Fibroblast of lung (primary cell): Measurements from ENCODE around the gene RNF112. TPM values are rescaled to one million over a fixed set of nuclear protein-coding genes. Genes with fewer than 3 reads are reported as not detected.
"Not testable (repeated sequence)": the region's sequence is repeated elsewhere in the genome, so short reads cannot be mapped to it uniquely, and the experiment has no call there.

Source experiments
- DNase-seq, 2 donors: peaks; one replicate each; pipeline versions ENCODE4 v3.0.0 to v3.0.0-alpha.2; 2010; ENCODE audit warnings: low read depth in 2 of 2
- H2AFZ ChIP-seq: 2 replicates; pipeline ENCODE4 v1.5.1; 2012; ENCODE audit warnings: low read length, control low read depth, inconsistent platforms
- H3K27ac ChIP-seq: 2 replicates; pipeline ENCODE4 v1.5.1; 2011; ENCODE audit warnings: low read length, control low read depth; ENCODE audit not compliant: insufficient read depth
- H3K27me3 ChIP-seq: 2 replicates; pipeline ENCODE4 v1.5.1; 2011; ENCODE audit warnings: mild to moderate bottlenecking, low read length; ENCODE audit not compliant: control insufficient read depth, insufficient read depth
- H3K36me3 ChIP-seq: 2 replicates; pipeline ENCODE4 v1.5.1; 2011; ENCODE audit warnings: low read length; ENCODE audit not compliant: control insufficient read depth, insufficient read depth
- H3K4me1 ChIP-seq: 2 replicates; pipeline ENCODE4 v1.5.1; 2011; ENCODE audit warnings: low read length; ENCODE audit not compliant: control insufficient read depth, insufficient read depth; ENCODE audit errors: extremely low read depth
- H3K4me2 ChIP-seq: 2 replicates; pipeline ENCODE4 v1.5.1; 2011; ENCODE audit warnings: low read length, control low read depth; ENCODE audit not compliant: insufficient read depth; ENCODE audit errors: extremely low read depth
- H3K4me3 ChIP-seq, 4 experiments: fragments of 200-600 bp in 1 of 4; sonication (generic) in 1 of 4; replicated peaks in 1 of 4; 2 replicates each; pipeline ENCODE4 v1.5.1; 2011 to 2016; ENCODE audit warnings: low read length in 4 of 4, low read depth in 3 of 4, mild to moderate bottlenecking in 3 of 4, control low read depth in 2 of 4, inconsistent platforms in 1 of 4, mixed read lengths in 1 of 4; ENCODE audit not compliant: insufficient read depth in 1 of 4; ENCODE audit errors: control extremely low read depth in 1 of 4
- H3K79me2 ChIP-seq: 2 replicates; pipeline ENCODE4 v1.5.1; 2012; ENCODE audit warnings: mild to moderate bottlenecking, low read length, inconsistent platforms; ENCODE audit not compliant: control insufficient read depth, insufficient read depth
- H3K9ac ChIP-seq: 2 replicates; pipeline ENCODE4 v1.5.1; 2011; ENCODE audit warnings: mild to moderate bottlenecking, low read length, control low read depth; ENCODE audit not compliant: insufficient read depth
- H3K9me3 ChIP-seq: 2 replicates; pipeline ENCODE4 v1.5.1; 2012; ENCODE audit warnings: low read depth, low read length; ENCODE audit not compliant: control insufficient read depth, insufficient read depth
- H4K20me1 ChIP-seq: 2 replicates; pipeline ENCODE4 v1.5.1; 2011; ENCODE audit warnings: low read length; ENCODE audit not compliant: control insufficient read depth, insufficient read depth; ENCODE audit errors: extremely low read depth
- CTCF ChIP-seq, 2 donors: IDR thresholded peaks in 1 of 2; conservative IDR thresholded peaks in 1 of 2; 1 replicate in 1 of 2; 2 replicates in 1 of 2; pipeline ENCODE4 v1.5.1; 2011 to 2012; ENCODE audit warnings: low read length in 2 of 2, control low read depth in 1 of 2, inconsistent platforms in 1 of 2, low read depth in 1 of 2, mild to moderate bottlenecking in 1 of 2
- EZH2 ChIP-seq: IDR thresholded peaks from 2 replicates; pipeline ENCODE4 v1.5.1; 2012; ENCODE audit warnings: low read length, control low read depth, mild to moderate bottlenecking; ENCODE audit errors: missing control alignments
- polyA plus RNA-seq, 2 donors: library from polyadenylated mRNA; depleted of rRNA in 1 of 2; stranded (reverse) in 1 of 2; unstranded in 1 of 2; fragments of >200 nt; gene quantifications; 2 replicates each; pipeline ENCODE4 v1.2.1, GENCODE V29; 2011 to 2012; ENCODE audit warnings: missing spikeins in 1 of 2
- total RNA-seq: library from RNA; depleted of rRNA; stranded (reverse); fragments of >200 nt; gene quantifications from 2 replicates; pipeline ENCODE4 v1.2.1, GENCODE V29; 2014

RNF112 gene
- total and polyA plus RNA-seq, 2 donors (not counting 1 experiment from before 2014, with no cell fraction given) = 1.5 to 21.5 TPM

- H3K9me3 ChIP-seq = no peaks in the 10 kb centered on the region
- no peak for DNase-seq
Observed at GRCh38 chr17:19440421-19440820, 29.4 kb downstream of the RNF112 start.

GRCh38 chr17:19441288-19441687 is 30.3 kb downstream of the RNF112 start:
- not testable (repeated sequence) for H3K4me1 ChIP-seq, H4K20me1 ChIP-seq, H2AFZ ChIP-seq, DNase-seq, H3K36me3 ChIP-seq, H3K9ac ChIP-seq, H3K79me2 ChIP-seq, H3K27ac ChIP-seq, H3K9me3 ChIP-seq, H3K4me3 ChIP-seq, H3K27me3 ChIP-seq, H3K4me2 ChIP-seq

More at GRCh38 chr17:19440421-19440820, 29.4 kb downstream of the RNF112 start:
- H3K4me3 ChIP-seq = no peak overlapping the region
- H3K27me3 ChIP-seq = peaks cover 2% of the 10 kb centered on the region
- H4K20me1 ChIP-seq = no peaks in the 10 kb centered on the region
- no peak overlapping the region for H3K27ac ChIP-seq
- no peak overlapping the region for H3K4me2 ChIP-seq
- H3K36me3 ChIP-seq = no peaks in the 10 kb centered on the region
- no peak overlapping the region for H2AFZ ChIP-seq
- TF ChIP-seq EZH2 (no peak), CTCF (conservative IDR thresholded peaks at IDR 0.05 in 1 of 2, IDR thresholded peaks at IDR 0.05 in 1 of 2; ENCODE audit: low read depth in 1 of 2, low read length in 2 of 2) (no peak)
- no peaks in the 10 kb centered on the region for H3K4me1 ChIP-seq
- no peaks in the 10 kb centered on the region for H3K79me2 ChIP-seq
- no peak overlapping the region for H3K9ac ChIP-seq

GRCh38 chr17:19442731-19443130 is 31.7 kb downstream of the RNF112 start:
- no peak for DNase-seq
- Histone ChIP-seq H3K4me2 (no peak overlapping the region), H3K9me3 (no peaks in the 10 kb centered on the region), H3K4me3 (no peak overlapping the region), H3K9ac (no peak overlapping the region), H3K4me1 (peaks cover 6% of the 10 kb centered on the region), H2AFZ (no peak overlapping the region), H3K27me3 (no peaks in the 10 kb centered on the region), H3K27ac (no peak overlapping the region), H3K36me3 (no peaks in the 10 kb centered on the region), H3K79me2 (no peaks in the 10 kb centered on the region), H4K20me1 (no peaks in the 10 kb centered on the region)
- TF ChIP-seq CTCF (conservative IDR thresholded peaks at IDR 0.05 in 1 of 2, IDR thresholded peaks at IDR 0.05 in 1 of 2; ENCODE audit: low read depth in 1 of 2, low read length in 2 of 2) (no peak), EZH2 (no peak)
